Mucosa of stomach (tissue), 1 donor: ENCODE measurements around the gene RNF144B.

Experiments
- H3K27me3 ChIP-seq: one replicate; pipeline ENCODE4 v1.7.0; 2013; ENCODE audit warnings: mild to moderate bottlenecking, low read length; ENCODE audit not compliant: control insufficient read depth, insufficient read depth
- H3K36me3 ChIP-seq: one replicate; pipeline ENCODE4 v1.7.0; 2013; ENCODE audit warnings: low read length; ENCODE audit not compliant: control insufficient read depth, insufficient read depth
- H3K4me1 ChIP-seq: one replicate; pipeline ENCODE4 v1.7.0; 2013; ENCODE audit warnings: mild to moderate bottlenecking, low read length; ENCODE audit not compliant: control insufficient read depth, insufficient read depth
- H3K4me3 ChIP-seq: one replicate; pipeline ENCODE4 v1.7.0; 2013; ENCODE audit warnings: low read length
- H3K9ac ChIP-seq: one replicate; pipeline ENCODE4 v1.7.0; 2013; ENCODE audit warnings: mild to moderate bottlenecking, low read length, moderate library complexity
- H3K9me3 ChIP-seq: one replicate; pipeline ENCODE4 v1.7.0; 2013; ENCODE audit warnings: mild to moderate bottlenecking, low read length, moderate library complexity; ENCODE audit not compliant: control insufficient read depth
- donor health status: Pancreatic carcinoma.

Gene RNF144B

DNA sequence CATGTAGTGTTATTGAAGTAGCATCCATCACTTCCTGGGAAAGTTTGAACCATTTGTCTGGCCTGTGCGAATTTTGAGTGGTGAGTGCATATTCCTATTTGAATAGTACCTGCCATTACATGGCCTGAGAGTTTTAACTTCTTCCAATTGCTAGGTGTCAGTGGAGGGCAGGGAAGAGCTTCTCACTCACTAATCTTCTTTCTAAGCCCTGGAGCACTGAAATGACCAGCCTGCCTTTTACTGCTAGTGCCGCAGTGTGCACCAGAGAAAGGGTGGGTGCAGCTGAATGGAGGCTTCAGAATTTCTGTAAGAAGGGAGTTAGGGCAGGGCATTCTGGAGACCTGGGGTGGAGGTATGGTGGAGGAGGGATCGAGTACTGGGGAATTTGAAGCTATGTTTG lies 45.5 kb downstream of the RNF144B start:
- Histone ChIP-seq H3K27me3 (no peaks in the 10 kb centered on the region), H3K4me1 (no peaks in the 10 kb centered on the region), H3K9me3 (no peaks in the 10 kb centered on the region), H3K9ac (no peak overlapping the region), H3K36me3 (no peaks in the 10 kb centered on the region), H3K4me3 (no peak overlapping the region)

DNA sequence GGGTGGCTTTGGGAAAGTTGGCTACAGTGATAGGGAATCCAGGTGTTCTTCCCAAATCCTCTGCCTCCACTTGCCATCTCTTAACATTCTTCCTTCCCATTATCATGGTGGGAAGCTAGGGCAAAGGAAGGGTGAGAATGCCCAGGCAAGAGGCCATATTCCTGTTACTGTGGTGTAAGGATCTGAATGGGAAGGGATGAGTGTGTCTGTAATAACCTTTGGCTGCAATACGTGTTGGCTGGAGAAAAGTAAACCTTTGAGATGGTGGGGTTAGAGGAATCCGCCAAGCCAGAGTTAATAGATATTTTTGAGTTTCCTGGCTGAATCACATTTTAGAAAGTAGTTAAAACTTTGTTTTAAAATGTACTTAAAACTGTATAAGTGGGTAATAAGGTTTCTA lies 45.9 kb downstream of the RNF144B start:
- no peaks in the 10 kb centered on the region for H3K9me3 ChIP-seq
- H3K9ac ChIP-seq, result no peak overlapping the region
- no peaks in the 10 kb centered on the region for H3K36me3 ChIP-seq
- H3K4me1 ChIP-seq, result no peaks in the 10 kb centered on the region
- no peaks in the 10 kb centered on the region for H3K27me3 ChIP-seq
- H3K4me3 ChIP-seq, result no peak overlapping the region

DNA sequence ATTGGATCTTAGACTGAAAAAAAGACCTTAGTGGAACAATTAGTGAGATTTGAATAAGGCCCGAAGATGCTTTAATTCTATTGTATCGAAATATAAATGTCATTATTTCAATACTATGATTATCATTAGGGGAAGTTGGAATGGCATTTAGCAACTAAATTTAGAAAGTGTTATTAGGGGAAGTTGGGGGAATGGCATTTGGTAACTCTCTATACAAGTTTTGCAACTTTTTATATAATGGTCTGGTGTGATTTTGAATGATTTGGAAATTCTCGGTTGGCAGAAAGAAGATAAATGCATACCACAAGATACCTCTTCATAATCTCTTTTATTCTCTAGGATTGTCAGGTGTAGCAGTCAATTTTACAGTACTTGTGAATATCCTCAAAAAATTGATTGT lies 49.2 kb downstream of the RNF144B start:
- no peaks in the 10 kb centered on the region for H3K9me3 ChIP-seq
- H3K36me3 ChIP-seq, result no peaks in the 10 kb centered on the region
- H3K9ac ChIP-seq, result no peak overlapping the region
- no peaks in the 10 kb centered on the region for H3K4me1 ChIP-seq
- H3K27me3 ChIP-seq, result no peaks in the 10 kb centered on the region
- no peak overlapping the region for H3K4me3 ChIP-seq

GRCh38 chr6:18439581-18439980 lies 52.4 kb downstream of the RNF144B start:
- no peak overlapping the region for H3K4me3 ChIP-seq
- no peaks in the 10 kb centered on the region for H3K4me1 ChIP-seq
- no peaks in the 10 kb centered on the region for H3K9me3 ChIP-seq

DNA sequence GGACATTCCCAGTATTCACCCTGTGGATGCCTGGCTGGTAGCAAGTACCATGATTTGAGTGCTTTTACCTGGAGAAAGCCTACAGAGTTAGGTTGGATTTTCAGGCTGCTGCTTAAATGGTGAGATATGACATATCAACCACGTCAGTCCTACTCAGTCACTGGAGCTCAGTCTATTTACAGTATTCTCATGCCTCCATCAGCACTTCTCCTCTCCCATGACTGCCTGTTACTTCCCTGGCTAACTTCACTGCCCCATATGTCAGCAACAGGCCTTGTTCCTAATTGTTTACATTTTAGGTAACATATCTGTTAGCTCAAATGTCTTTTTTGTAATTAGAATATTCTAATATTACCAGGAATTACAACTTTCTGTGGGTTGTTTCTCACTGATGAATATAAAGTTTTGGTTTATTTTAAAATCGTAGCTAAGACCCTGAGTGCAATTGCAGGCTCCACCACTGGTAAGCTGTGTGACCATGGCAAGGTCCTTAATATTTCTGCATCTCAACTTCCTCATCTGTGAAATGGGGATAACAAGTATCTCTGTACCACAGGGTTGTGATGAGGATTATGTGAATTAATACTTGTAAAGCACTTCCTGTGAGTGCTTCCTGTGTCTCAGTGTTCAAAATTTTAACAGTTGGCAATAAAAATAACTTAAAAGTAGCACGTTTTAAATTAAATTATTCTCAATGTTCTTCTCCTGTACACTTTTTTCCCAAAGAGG lies 54.3 kb downstream of the RNF144B start:
- Histone ChIP-seq H3K9ac (no peak overlapping the region), H3K4me3 (no peak overlapping the region), H3K4me1 (no peaks in the 10 kb centered on the region), H3K27me3 (no peaks in the 10 kb centered on the region), H3K9me3 (no peaks in the 10 kb centered on the region), H3K36me3 (no peaks in the 10 kb centered on the region)

More at GRCh38 chr6:18439581-18439980, 52.4 kb downstream of the RNF144B start:
- Histone ChIP-seq H3K27me3 (no peaks in the 10 kb centered on the region), H3K36me3 (no peaks in the 10 kb centered on the region), H3K9ac (no peak overlapping the region)

DNA sequence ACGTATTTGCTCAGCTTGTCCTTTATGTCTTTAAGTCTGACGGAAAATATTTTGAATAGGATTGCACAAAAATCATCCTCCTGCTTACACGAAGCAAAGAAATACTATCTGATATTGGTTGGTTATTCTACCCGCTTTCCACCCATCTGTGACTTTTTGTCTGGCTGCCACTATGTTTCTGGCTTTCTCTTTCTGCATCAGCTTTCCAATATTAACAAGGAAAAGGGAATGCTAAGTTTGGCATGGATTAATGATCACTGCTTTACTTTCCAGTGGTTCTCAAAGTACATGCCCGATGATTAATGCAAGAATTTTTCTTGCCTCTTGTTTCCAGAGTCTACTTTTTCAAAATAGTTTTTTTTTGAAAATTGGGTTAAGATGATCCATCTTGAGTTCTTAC lies 57.0 kb downstream of the RNF144B start:
- H3K4me1 ChIP-seq, result no peaks in the 10 kb centered on the region
- H3K36me3 ChIP-seq, result no peaks in the 10 kb centered on the region
- H3K27me3 ChIP-seq, result no peaks in the 10 kb centered on the region
- no peak overlapping the region for H3K9ac ChIP-seq
- H3K4me3 ChIP-seq, result no peak overlapping the region
- no peaks in the 10 kb centered on the region for H3K9me3 ChIP-seq

DNA sequence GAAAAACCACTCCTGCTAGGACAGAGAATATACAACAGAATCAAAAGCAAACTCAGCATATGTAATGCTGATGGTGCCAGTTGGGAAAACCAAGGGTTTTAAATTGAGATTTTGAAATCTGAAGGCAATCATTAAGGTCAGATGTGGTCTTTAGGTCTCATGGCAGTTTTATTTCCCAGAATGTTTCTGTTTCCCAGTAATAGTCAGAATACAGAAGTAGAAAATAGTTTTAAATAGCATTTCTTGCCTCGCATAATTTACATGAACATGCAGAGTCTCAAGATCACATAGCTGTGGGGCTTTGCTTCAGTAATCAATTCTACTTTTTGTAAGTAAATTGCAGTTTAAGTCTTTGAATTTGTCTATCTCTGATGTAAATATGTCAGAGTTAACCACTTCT lies 58.1 kb downstream of the RNF144B start:
- Histone ChIP-seq H3K4me3 (no peak overlapping the region), H3K4me1 (no peaks in the 10 kb centered on the region), H3K9me3 (no peaks in the 10 kb centered on the region), H3K27me3 (no peaks in the 10 kb centered on the region), H3K9ac (no peak overlapping the region), H3K36me3 (no peaks in the 10 kb centered on the region)

GRCh38 chr6:18446771-18447170 lies 59.6 kb downstream of the RNF144B start:
- no peaks in the 10 kb centered on the region for H3K27me3 ChIP-seq
- H3K4me1 ChIP-seq, result no peaks in the 10 kb centered on the region
- no peak overlapping the region for H3K4me3 ChIP-seq
- no peak overlapping the region for H3K9ac ChIP-seq
- H3K9me3 ChIP-seq, result no peaks in the 10 kb centered on the region
- no peaks in the 10 kb centered on the region for H3K36me3 ChIP-seq

DNA sequence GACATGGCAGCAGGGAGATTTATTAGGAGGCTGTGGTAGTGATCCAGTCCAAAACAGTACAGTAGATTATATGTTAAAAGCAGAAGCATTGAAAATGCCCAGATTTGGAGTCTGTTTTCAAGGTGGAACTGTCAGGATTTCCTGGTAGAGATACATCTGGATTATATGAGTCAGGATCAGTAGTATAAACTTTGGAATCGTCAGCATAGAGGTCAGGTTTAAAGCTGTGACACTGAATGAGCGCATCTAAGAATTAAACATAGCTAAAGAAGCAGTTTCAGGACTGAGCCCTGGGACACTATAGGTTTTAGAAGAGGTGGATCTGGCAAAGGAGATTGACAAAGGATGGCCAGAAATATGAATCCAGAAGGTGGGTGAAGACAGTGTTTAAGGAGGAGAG lies 60.4 kb downstream of the RNF144B start:
- no peak overlapping the region for H3K9ac ChIP-seq
- H3K4me1 ChIP-seq, result no peaks in the 10 kb centered on the region
- H3K4me3 ChIP-seq, result no peak overlapping the region
- H3K36me3 ChIP-seq, result no peaks in the 10 kb centered on the region
- H3K27me3 ChIP-seq, result no peaks in the 10 kb centered on the region
- H3K9me3 ChIP-seq, result no peaks in the 10 kb centered on the region

DNA sequence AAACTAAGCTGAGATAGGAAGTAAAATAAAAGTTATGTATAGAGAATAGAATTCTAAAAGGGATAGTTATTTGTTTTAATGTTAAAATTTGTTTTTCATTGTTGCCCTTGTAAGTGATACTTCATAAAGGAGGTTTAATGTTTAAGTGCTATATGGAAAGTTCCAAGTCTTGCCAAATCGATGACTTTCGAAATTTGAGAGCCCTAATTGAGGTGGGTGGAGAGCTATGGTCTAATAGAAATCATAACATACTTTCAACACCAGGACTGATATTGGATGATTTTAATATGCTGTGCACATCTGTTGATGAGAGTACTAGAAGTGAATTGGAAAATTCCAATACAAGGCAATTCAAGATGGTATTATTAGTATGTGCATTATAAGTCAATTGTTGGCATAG lies 64.6 kb downstream of the RNF144B start:
- no peaks in the 10 kb centered on the region for H3K36me3 ChIP-seq
- no peak overlapping the region for H3K9ac ChIP-seq
- H3K4me1 ChIP-seq, result no peaks in the 10 kb centered on the region
- H3K9me3 ChIP-seq, result no peaks in the 10 kb centered on the region
- H3K4me3 ChIP-seq, result no peak overlapping the region
- no peaks in the 10 kb centered on the region for H3K27me3 ChIP-seq

- Histone ChIP-seq H3K36me3 (no peaks in the 10 kb centered on the region), H3K9me3 (no peaks in the 10 kb centered on the region), H3K9ac (no peak overlapping the region), H3K4me1 (no peaks in the 10 kb centered on the region), H3K27me3 (no peaks in the 10 kb centered on the region), H3K4me3 (no peak overlapping the region)
Observed at GRCh38 chr6:18454446-18454845, 67.3 kb downstream of the RNF144B start.

- no peaks in the 10 kb centered on the region for H3K36me3 ChIP-seq
- no peaks in the 10 kb centered on the region for H3K27me3 ChIP-seq
- H3K9ac ChIP-seq, result no peak overlapping the region
- H3K4me1 ChIP-seq, result no peaks in the 10 kb centered on the region
- no peaks in the 10 kb centered on the region for H3K9me3 ChIP-seq
- H3K4me3 ChIP-seq, result no peak overlapping the region
Observed at GRCh38 chr6:18457065-18457737, 70.1 kb downstream of the RNF144B start.
